OCI-LY3 (cell line): ENCODE data around the gene DCUN1D3.

Source experiments
- EZH2phosphoT487 ChIP-seq: fragments of 200-600 bp; shearing (Covaris generic); IDR thresholded peaks from 2 replicates; pipeline ENCODE4 v1.6.1; 2018; ENCODE audit warnings: antibody characterized with exemption, mixed run types, low read depth
- TF ChIP-seq, protein P1 (sequence below): fragments of 200-600, 300-600 bp; sonication (generic); IDR thresholded peaks from 2 replicates; pipeline ENCODE4 v1.5.1; 2014; ENCODE audit warnings: antibody characterized with exemption, low read length, low read depth

DNA sequence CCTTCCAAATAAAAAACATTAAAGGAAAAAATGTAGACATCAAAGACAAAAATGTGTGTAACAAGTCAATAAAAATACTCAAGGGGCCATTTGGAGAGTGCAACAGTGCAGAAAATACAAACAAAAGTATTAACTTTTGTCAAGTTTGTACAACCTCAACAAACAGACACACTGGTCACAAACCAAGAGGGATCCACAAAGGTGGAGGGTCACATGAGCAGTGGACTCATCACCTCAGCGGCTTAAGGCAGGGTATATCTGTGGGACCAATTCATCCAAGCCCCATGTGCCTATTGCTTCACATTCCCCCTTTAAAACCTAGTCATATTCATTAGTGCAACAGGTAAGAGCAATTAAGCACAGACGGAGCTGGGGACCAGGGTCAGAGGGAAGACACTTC is 45.2 kb downstream of the DCUN1D3 start:
- TF ChIP-seq, protein P1, sequence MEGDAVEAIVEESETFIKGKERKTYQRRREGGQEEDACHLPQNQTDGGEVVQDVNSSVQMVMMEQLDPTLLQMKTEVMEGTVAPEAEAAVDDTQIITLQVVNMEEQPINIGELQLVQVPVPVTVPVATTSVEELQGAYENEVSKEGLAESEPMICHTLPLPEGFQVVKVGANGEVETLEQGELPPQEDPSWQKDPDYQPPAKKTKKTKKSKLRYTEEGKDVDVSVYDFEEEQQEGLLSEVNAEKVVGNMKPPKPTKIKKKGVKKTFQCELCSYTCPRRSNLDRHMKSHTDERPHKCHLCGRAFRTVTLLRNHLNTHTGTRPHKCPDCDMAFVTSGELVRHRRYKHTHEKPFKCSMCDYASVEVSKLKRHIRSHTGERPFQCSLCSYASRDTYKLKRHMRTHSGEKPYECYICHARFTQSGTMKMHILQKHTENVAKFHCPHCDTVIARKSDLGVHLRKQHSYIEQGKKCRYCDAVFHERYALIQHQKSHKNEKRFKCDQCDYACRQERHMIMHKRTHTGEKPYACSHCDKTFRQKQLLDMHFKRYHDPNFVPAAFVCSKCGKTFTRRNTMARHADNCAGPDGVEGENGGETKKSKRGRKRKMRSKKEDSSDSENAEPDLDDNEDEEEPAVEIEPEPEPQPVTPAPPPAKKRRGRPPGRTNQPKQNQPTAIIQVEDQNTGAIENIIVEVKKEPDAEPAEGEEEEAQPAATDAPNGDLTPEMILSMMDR, result no peak
- no peak for TF ChIP-seq EZH2phosphoT487
